SH-SY5Y (cell line): ENCODE data around the gene ZNF454.

ENCODE experiments used
- GATA2 ChIP-seq: IDR thresholded peaks from 2 replicates; pipeline ENCODE4 v1.6.1; 2011; ENCODE audit warnings: mild to moderate bottlenecking, low read depth, low read length
- GATA3 ChIP-seq: IDR thresholded peaks from 2 replicates; pipeline ENCODE4 v1.6.1; 2011; ENCODE audit warnings: low read depth, mild to moderate bottlenecking, low read length, moderate library complexity

GRCh38 chr5:178902849-178903248 is 38.1 kb upstream of the ZNF454 start:
- no peak for TF ChIP-seq GATA2
- no peak for TF ChIP-seq GATA3
